Large intestine (tissue), 3 donors: ENCODE data around the gene CAMK2D. TPM values are rescaled to one million over a fixed set of nuclear protein-coding genes. Genes with fewer than 3 reads are reported as not detected.

Experiments
- DNase-seq, 2 donors: peaks; one replicate each; pipeline versions ENCODE4 v3.0.0 to v3.0.0-alpha.2; 2013
- H3K27ac ChIP-seq: one replicate; pipeline ENCODE4 v1.5.1; 2013; ENCODE audit warnings: low read length
- H3K27me3 ChIP-seq: 2 replicates; pipeline ENCODE4 v1.6.1; 2013; ENCODE audit warnings: low read length; ENCODE audit not compliant: control insufficient read depth, insufficient read depth
- H3K36me3 ChIP-seq: 2 replicates; pipeline ENCODE4 v1.6.1; 2013; ENCODE audit warnings: low read length; ENCODE audit not compliant: control insufficient read depth, insufficient read depth
- H3K4me1 ChIP-seq: one replicate; pipeline ENCODE4 v1.6.1; 2013; ENCODE audit warnings: low read length; ENCODE audit not compliant: control insufficient read depth, insufficient read depth
- H3K4me3 ChIP-seq: one replicate; pipeline ENCODE4 v1.5.1; 2013; ENCODE audit warnings: low read length
- H3K9me3 ChIP-seq: one replicate; pipeline ENCODE4 v1.6.1; 2013; ENCODE audit warnings: mild to moderate bottlenecking, low read depth, low read length, moderate library complexity; ENCODE audit not compliant: control insufficient read depth
- WGBS: methylation state at CpG from one replicate; pipeline ENCODE4 v1.1.5; 2013; ENCODE audit warnings: low lambda C conversion rate; ENCODE audit not compliant: insufficient coverage; 5-methylcytosine and 5-hydroxymethylcytosine counted together
- polyA plus RNA-seq: library from polyadenylated mRNA; unstranded; fragments of 120-200 nt; gene quantifications from one replicate; pipeline ENCODE4 v1.2.1, GENCODE V29; 2013

CAMK2D gene
- polyA plus RNA-seq, 1 donor: 67.7 TPM

- H3K4me1 ChIP-seq: no peaks in the 10 kb centered on the region
- H3K27ac ChIP-seq: peak overlapping the region; percentile 20
- H3K36me3 ChIP-seq: no peaks in the 10 kb centered on the region
- no peak overlapping the region for H3K4me3 ChIP-seq
- no peaks in the 10 kb centered on the region for H3K27me3 ChIP-seq
- no peaks in the 10 kb centered on the region for H3K9me3 ChIP-seq
- 80% methylated on average over 1 of the region's 2 CpGs for WGBS
- peak in 1 of 2 donors; percentile 17 for DNase-seq
These were observed 23.1 kb upstream of the CAMK2D start for GRCh38 chr4:113784497-113785250.

- Histone ChIP-seq H3K9me3 (no peaks in the 10 kb centered on the region), H3K4me3 (no peak overlapping the region), H3K4me1 (no peaks in the 10 kb centered on the region), H3K27ac (no peak overlapping the region), H3K36me3 (no peaks in the 10 kb centered on the region), H3K27me3 (no peaks in the 10 kb centered on the region)
- 100% methylated on average over 1 of the region's 6 CpGs for WGBS
- DNase-seq: no peak
These were observed 22.2 kb upstream of the CAMK2D start for GRCh38 chr4:113783701-113784100.

- no peak overlapping the region for H3K4me3 ChIP-seq
- H3K27me3 ChIP-seq: no peaks in the 10 kb centered on the region
- 92% methylated on average over 2 of the region's 2 CpGs for WGBS
- no peaks in the 10 kb centered on the region for H3K4me1 ChIP-seq
- H3K36me3 ChIP-seq: no peaks in the 10 kb centered on the region
- H3K27ac ChIP-seq: no peak overlapping the region
- no peak for DNase-seq
- H3K9me3 ChIP-seq: no peaks in the 10 kb centered on the region
These were observed 21.8 kb upstream of the CAMK2D start for GRCh38 chr4:113783289-113783688.

- H3K36me3 ChIP-seq: no peaks in the 10 kb centered on the region
- H3K27me3 ChIP-seq: no peaks in the 10 kb centered on the region
- 36% methylated on average over 1 of the region's 2 CpGs for WGBS
- H3K4me3 ChIP-seq: no peak overlapping the region
- no peaks in the 10 kb centered on the region for H3K9me3 ChIP-seq
- no peak for DNase-seq
- H3K27ac ChIP-seq: no peak overlapping the region
- H3K4me1 ChIP-seq: no peaks in the 10 kb centered on the region
These were observed 20.0 kb upstream of the CAMK2D start for GRCh38 chr4:113781439-113782040.

- Histone ChIP-seq H3K27ac (no peak overlapping the region), H3K9me3 (peaks cover 8% of the 10 kb centered on the region), H3K4me3 (no peak overlapping the region), H3K4me1 (no peaks in the 10 kb centered on the region), H3K36me3 (no peaks in the 10 kb centered on the region), H3K27me3 (no peaks in the 10 kb centered on the region)
- no peak for DNase-seq
- 93% methylated on average over 3 of the region's 11 CpGs for WGBS
These were observed 15.1 kb upstream of the CAMK2D start for GRCh38 chr4:113776679-113777078.

GRCh38 chr4:113776016-113776415 is 14.5 kb upstream of the CAMK2D start:
- Histone ChIP-seq H3K27me3 (no peaks in the 10 kb centered on the region), H3K27ac (no peak overlapping the region), H3K4me1 (no peaks in the 10 kb centered on the region), H3K9me3 (peaks cover 8% of the 10 kb centered on the region), H3K36me3 (no peaks in the 10 kb centered on the region), H3K4me3 (no peak overlapping the region)
- no peak for DNase-seq
- 83% methylated on average over 4 of the region's 4 CpGs for WGBS

GRCh38 chr4:113773756-113774155 is 12.2 kb upstream of the CAMK2D start:
- WGBS: no CpG with 5 or more reads among the region's 3 CpGs
- Histone ChIP-seq H3K4me1 (no peaks in the 10 kb centered on the region), H3K4me3 (no peak overlapping the region), H3K9me3 (peaks cover 8% of the 10 kb centered on the region), H3K36me3 (no peaks in the 10 kb centered on the region), H3K27me3 (no peaks in the 10 kb centered on the region), H3K27ac (no peak overlapping the region)
- DNase-seq: no peak

GRCh38 chr4:113773014-113773413 is 11.5 kb upstream of the CAMK2D start:
- Histone ChIP-seq H3K4me3 (no peak overlapping the region), H3K27ac (no peak overlapping the region), H3K36me3 (no peaks in the 10 kb centered on the region), H3K4me1 (no peaks in the 10 kb centered on the region), H3K27me3 (no peaks in the 10 kb centered on the region), H3K9me3 (peaks cover 8% of the 10 kb centered on the region)
- no peak for DNase-seq
- WGBS: no CpG with 5 or more reads among the region's 14 CpGs

- H3K9me3 ChIP-seq: peaks cover 8% of the 10 kb centered on the region
These were observed 10.8 kb upstream of the CAMK2D start for GRCh38 chr4:113772319-113772718.

GRCh38 chr4:113769744-113770143 is 8.2 kb upstream of the CAMK2D start:
- WGBS: 100% methylated on average over 1 of the region's 2 CpGs
- Histone ChIP-seq H3K36me3 (no peaks in the 10 kb centered on the region), H3K27ac (no peak overlapping the region), H3K4me3 (no peak overlapping the region), H3K9me3 (peaks cover 8% of the 10 kb centered on the region), H3K4me1 (peaks cover 20% of the 10 kb centered on the region), H3K27me3 (no peaks in the 10 kb centered on the region)
- DNase-seq: no peak

More at GRCh38 chr4:113772319-113772718, 10.8 kb upstream of the CAMK2D start:
- H3K27me3 ChIP-seq: no peaks in the 10 kb centered on the region
- WGBS: no CpG with 5 or more reads among the region's 22 CpGs
- H3K4me1 ChIP-seq: no peaks in the 10 kb centered on the region
- no peaks in the 10 kb centered on the region for H3K36me3 ChIP-seq
- H3K4me3 ChIP-seq: no peak overlapping the region
- H3K27ac ChIP-seq: no peak overlapping the region
- no peak for DNase-seq

GRCh38 chr4:113768952-113769351 is 7.4 kb upstream of the CAMK2D start:
- H3K27me3 ChIP-seq: no peaks in the 10 kb centered on the region
- peaks cover 27% of the 10 kb centered on the region for H3K4me1 ChIP-seq
- WGBS: 100% methylated on average over 1 of the region's 2 CpGs
- H3K27ac ChIP-seq: no peak overlapping the region
- H3K4me3 ChIP-seq: no peak overlapping the region
- peaks cover 8% of the 10 kb centered on the region for H3K9me3 ChIP-seq
- no peak for DNase-seq
- H3K36me3 ChIP-seq: no peaks in the 10 kb centered on the region
